Gastroesophageal sphincter (tissue), 2 donors: ENCODE data around the gene SH2D3A.

Experiments used
- EP300 ChIP-seq: sonication (generic); formaldehyde crosslinking; IDR thresholded peaks from one replicate; pipeline ENCODE4 v1.6.1; 2017; ENCODE audit warnings: antibody characterized with exemption, mild to moderate bottlenecking
- POLR2A ChIP-seq, 2 donors: fragments of 450-650 bp; IDR thresholded peaks; one replicate each; pipeline ENCODE4 v1.6.1; 2017; ENCODE audit warnings: antibody characterized with exemption in 2 of 2, mild to moderate bottlenecking in 2 of 2, moderate library complexity in 1 of 2

DNA sequence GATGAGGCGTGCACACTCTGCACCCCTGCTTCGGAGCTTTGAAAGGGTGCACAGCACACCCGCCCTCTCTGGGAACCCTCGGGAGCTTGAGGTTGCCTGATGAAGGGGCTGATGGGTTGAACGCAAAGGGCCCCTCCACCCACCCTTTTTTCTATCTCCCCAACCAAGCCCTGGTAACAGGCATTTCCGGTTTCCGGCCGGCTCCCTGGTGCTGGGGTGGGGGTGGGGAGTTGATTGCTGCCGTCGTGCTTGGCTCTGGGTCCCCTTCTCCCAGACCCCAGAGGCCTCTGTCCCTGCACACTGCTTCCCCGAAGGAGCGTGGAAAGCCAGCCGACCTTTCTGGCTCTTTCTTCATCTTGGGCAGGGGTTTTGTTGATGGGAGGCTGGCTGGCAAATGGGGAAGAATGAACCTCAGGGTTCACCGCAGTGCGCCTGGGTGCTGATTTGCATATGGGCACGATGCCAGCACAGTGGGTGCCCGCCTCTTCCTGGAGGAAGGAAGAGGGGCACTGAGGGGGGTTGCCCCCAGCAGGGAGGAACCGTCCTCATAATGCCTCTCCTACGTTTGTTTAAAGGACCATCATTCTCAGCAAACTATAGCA, 34.4 kb upstream of the SH2D3A start:
- TF ChIP-seq EP300 (no peak), POLR2A (IDR thresholded peaks at IDR 0.05) (no peak)
